Esophagus muscularis mucosa (tissue), 4 donors: ENCODE measurements around the gene PHF13. TPM values are rescaled to one million over a fixed set of nuclear protein-coding genes. Genes with fewer than 3 reads are reported as not detected.

Experiments used
- DNase-seq: peaks from one replicate; pipeline ENCODE4 v3.0.0-alpha.2; 2017; ENCODE audit errors: extremely low spot score
- H3K27ac ChIP-seq, 4 donors: fragments of 200-600 bp; sonication (generic); replicated peaks in 1 of 4; 1 replicate in 3 of 4; 2 replicates in 1 of 4; pipeline ENCODE4 v1.5.1; 2016 to 2019; ENCODE audit warnings: mild to moderate bottlenecking in 1 of 4
- H3K27me3 ChIP-seq, 4 donors: fragments of 200-600 bp; sonication (generic); one replicate each; pipeline versions ENCODE4 v1.5.1 to v1.6.0; 2016 to 2019
- H3K36me3 ChIP-seq, 4 donors: fragments of 200-600 bp; sonication (generic); one replicate each; pipeline ENCODE4 v1.5.1; 2016 to 2019
- H3K4me1 ChIP-seq, 4 donors: fragments of 200-600 bp; sonication (generic); one replicate each; pipeline ENCODE4 v1.5.1; 2016 to 2019
- H3K4me3 ChIP-seq, 4 donors: fragments of 200-600 bp; sonication (generic); 1 replicate in 2 of 4; 2 replicates in 2 of 4; pipeline ENCODE4 v1.5.1; 2016 to 2019; ENCODE audit warnings: mild to moderate bottlenecking in 4 of 4, moderate library complexity in 1 of 4
- H3K9me3 ChIP-seq, 4 donors: fragments of 200-600 bp; sonication (generic); 1 replicate in 3 of 4; 2 replicates in 1 of 4; pipeline ENCODE4 v1.5.1; 2016 to 2019
- EP300 ChIP-seq: sonication (generic); formaldehyde crosslinking; IDR thresholded peaks from one replicate; pipeline ENCODE4 v1.6.1; 2017; ENCODE audit warnings: antibody characterized with exemption
- POLR2A ChIP-seq: fragments of 450-650 bp; IDR thresholded peaks from one replicate; pipeline ENCODE4 v1.6.1; 2017; ENCODE audit warnings: antibody characterized with exemption, moderate library complexity, mild to moderate bottlenecking, low read depth
- POLR2AphosphoS5 ChIP-seq, 2 donors: sonication (generic); formaldehyde crosslinking; IDR thresholded peaks; one replicate each; pipeline ENCODE4 v1.6.1; 2017; ENCODE audit warnings: antibody characterized with exemption in 2 of 2
- WGBS: methylation state at CpG from one replicate; pipeline ENCODE4 v1.1.5; 2018; 5-methylcytosine and 5-hydroxymethylcytosine counted together
- intact Hi-C: fragments of 100-400 bp; cut with DNase I; formaldehyde crosslinking; loops from one replicate; pipeline ENCODE4 v1.15.1; 2023
- total RNA-seq, 4 donors: library from RNA; depleted of rRNA; stranded (reverse); fragments of >200 nt; gene quantifications; one replicate each; pipeline versions ENCODE4 v1.1.0 to v1.2.1, GENCODE V29; 2016
- TF ChIP-seq, protein P1 (sequence below), 3 experiments: fragments of 200-600 bp in 2 of 3; fragments of 450-650 bp in 1 of 3; sonication (generic) in 2 of 3; IDR thresholded peaks; one replicate each; pipeline ENCODE4 v1.5.1; 2017 to 2019; ENCODE audit warnings: antibody characterized with exemption in 3 of 3, mild to moderate bottlenecking in 2 of 3, moderate library complexity in 1 of 3

The PHF13 gene
- total RNA-seq, 4 donors from 2014 or later, result 16.6 to 32.1 (median 27.9) TPM

GRCh38 chr1:6601923-6602668 is 11.4 kb upstream of the PHF13 start:
- Histone ChIP-seq H3K27me3 (no peaks in the 10 kb centered on the region), H3K4me1 (peaks cover 56 to 75% (median 71%) of the 10 kb centered on the region in 4 donors), H3K9me3 (no peaks in the 10 kb centered on the region), H3K36me3 (peaks cover 18 to 27% (median 23%) of the 10 kb centered on the region in 4 donors), H3K27ac (peak overlapping the region; percentile 96 to 99 (median 98)), H3K4me3 (peak overlapping the region; percentile 70 to 83 (median 76))
- intact Hi-C loops, result no loop called here
- WGBS, result no CpG with 5 or more reads among the region's 103 CpGs
- no peak for DNase-seq
- TF ChIP-seq EP300, result no peak
- TF ChIP-seq POLR2AphosphoS5 (IDR thresholded peaks at IDR 0.05), result no peak
- TF ChIP-seq, protein P1, sequence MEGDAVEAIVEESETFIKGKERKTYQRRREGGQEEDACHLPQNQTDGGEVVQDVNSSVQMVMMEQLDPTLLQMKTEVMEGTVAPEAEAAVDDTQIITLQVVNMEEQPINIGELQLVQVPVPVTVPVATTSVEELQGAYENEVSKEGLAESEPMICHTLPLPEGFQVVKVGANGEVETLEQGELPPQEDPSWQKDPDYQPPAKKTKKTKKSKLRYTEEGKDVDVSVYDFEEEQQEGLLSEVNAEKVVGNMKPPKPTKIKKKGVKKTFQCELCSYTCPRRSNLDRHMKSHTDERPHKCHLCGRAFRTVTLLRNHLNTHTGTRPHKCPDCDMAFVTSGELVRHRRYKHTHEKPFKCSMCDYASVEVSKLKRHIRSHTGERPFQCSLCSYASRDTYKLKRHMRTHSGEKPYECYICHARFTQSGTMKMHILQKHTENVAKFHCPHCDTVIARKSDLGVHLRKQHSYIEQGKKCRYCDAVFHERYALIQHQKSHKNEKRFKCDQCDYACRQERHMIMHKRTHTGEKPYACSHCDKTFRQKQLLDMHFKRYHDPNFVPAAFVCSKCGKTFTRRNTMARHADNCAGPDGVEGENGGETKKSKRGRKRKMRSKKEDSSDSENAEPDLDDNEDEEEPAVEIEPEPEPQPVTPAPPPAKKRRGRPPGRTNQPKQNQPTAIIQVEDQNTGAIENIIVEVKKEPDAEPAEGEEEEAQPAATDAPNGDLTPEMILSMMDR (IDR thresholded peaks at IDR 0.05), result no peak
- no peak for TF ChIP-seq POLR2A

- WGBS, result 0% methylated on average over 9 of the region's 84 CpGs
- H3K36me3 ChIP-seq, result peaks cover 12 to 20% (median 17%) of the 10 kb centered on the region in 4 donors
- intact Hi-C loops, result no loop called here
- H3K27ac ChIP-seq, result peak within 1 kb of the TSS; percentile 96 to 99 (median 98)
- no peaks in the 10 kb centered on the region for H3K27me3 ChIP-seq
- H3K4me3 ChIP-seq, result peak within 1 kb of the TSS; percentile 70 to 83 (median 76)
- TF ChIP-seq, protein P1 (IDR thresholded peaks at IDR 0.05), result no peak
- no peak for TF ChIP-seq EP300
- peak; percentile 81 to 96 for TF ChIP-seq POLR2AphosphoS5 (IDR thresholded peaks at IDR 0.05)
- TF ChIP-seq POLR2A, result peak; percentile 73
- H3K9me3 ChIP-seq, result no peaks in the 10 kb centered on the region
- peaks cover 50 to 74% (median 67%) of the 10 kb centered on the region in 4 donors for H3K4me1 ChIP-seq
- peak; percentile 95 for DNase-seq
Measured at GRCh38 chr1:6602669-6603237, 10.8 kb upstream of the PHF13 start, which contains the start of gene KLHL21. TSS of gene KLHL21 (minus strand) at chr1:6602869. CDS start at chr1:6602817, 52 bp downstream.

GRCh38 chr1:6603238-6603914 is 10.2 kb upstream of the PHF13 start:
- peaks cover 43 to 73% (median 64%) of the 10 kb centered on the region in 4 donors for H3K4me1 ChIP-seq
- intact Hi-C loops, result no loop called here
- WGBS, result 3% methylated on average over 26 of the region's 36 CpGs
- H3K9me3 ChIP-seq, result no peaks in the 10 kb centered on the region
- peaks cover 6 to 14% (median 11%) of the 10 kb centered on the region in 4 donors for H3K36me3 ChIP-seq
- H3K27ac ChIP-seq, result peak overlapping the region; percentile 96 to 99 (median 98)
- peak; percentile 47 for TF ChIP-seq POLR2A
- TF ChIP-seq POLR2AphosphoS5 (IDR thresholded peaks at IDR 0.05), result peak; percentile 1 to 72
- TF ChIP-seq, protein P1 (IDR thresholded peaks at IDR 0.05), result no peak
- TF ChIP-seq EP300, result no peak
- H3K4me3 ChIP-seq, result peak overlapping the region; percentile 70 to 83 (median 76)
- no peaks in the 10 kb centered on the region for H3K27me3 ChIP-seq
- no peak for DNase-seq

DNA sequence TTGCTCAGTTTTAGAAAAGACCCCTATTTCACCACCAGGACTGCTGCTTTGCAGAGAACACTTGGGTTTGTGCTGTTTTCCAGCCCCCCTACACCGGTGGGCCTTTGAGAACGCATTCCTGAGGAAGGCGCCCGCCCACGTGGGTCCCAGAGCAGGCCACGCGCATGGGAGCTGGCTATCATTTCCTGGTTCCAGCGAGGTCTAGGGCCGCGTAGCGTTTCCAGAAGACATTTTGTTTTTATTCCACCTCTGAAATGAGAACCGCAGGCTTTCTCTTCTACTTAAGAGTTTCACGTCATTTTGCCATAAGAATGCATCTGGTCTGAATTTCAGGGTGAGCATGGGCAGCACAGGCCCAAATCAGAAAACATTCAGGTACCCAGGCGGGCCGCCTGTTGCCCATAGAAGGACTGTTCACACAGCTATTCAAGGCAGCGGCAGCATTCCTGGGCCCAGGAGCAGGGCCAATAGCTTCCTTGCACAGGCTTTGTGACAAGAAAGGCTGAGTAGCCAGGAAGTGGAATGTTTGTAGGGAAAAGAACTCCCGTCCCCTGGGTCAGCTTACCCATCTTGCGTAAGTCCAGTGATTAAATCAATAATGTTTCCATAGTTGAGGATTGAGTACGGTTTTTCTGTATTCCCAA is 9.5 kb upstream of the PHF13 start:
- Histone ChIP-seq H3K4me3 (peak overlapping the region; percentile 70 to 83 (median 76)), H3K27me3 (no peaks in the 10 kb centered on the region), H3K9me3 (no peaks in the 10 kb centered on the region), H3K27ac (peak overlapping the region; percentile 96 to 99 (median 98)), H3K4me1 (peaks cover 38 to 72% (median 63%) of the 10 kb centered on the region in 4 donors), H3K36me3 (peaks cover 0 to 7% (median 4%) of the 10 kb centered on the region in 4 donors)
- no peak for DNase-seq
- WGBS, result 16% methylated on average over 19 of the region's 19 CpGs
- TF ChIP-seq, protein P1 (IDR thresholded peaks at IDR 0.05), result peak in 1 of 3 experiments; percentile 15
- TF ChIP-seq POLR2A (no peak), POLR2AphosphoS5 (IDR thresholded peaks at IDR 0.05) (peak; percentile 81 to 87), EP300 (peak; percentile 50)
- intact Hi-C loops, result no loop called here
